Testis (tissue), 2 donors: ENCODE data around the gene PLOD2.

Source experiments
- CTCF ChIP-seq, 3 experiments: fragments of 450-650 bp in 2 of 3; fragments of 200-600 bp in 1 of 3; sonication (generic) in 1 of 3; IDR thresholded peaks; one replicate each; pipeline ENCODE4 v1.5.1; 2016 to 2019; ENCODE audit warnings: antibody characterized with exemption in 3 of 3, mild to moderate bottlenecking in 2 of 3, moderate library complexity in 1 of 3
- POLR2A ChIP-seq: fragments of 450-650 bp; IDR thresholded peaks from one replicate; pipeline ENCODE4 v1.6.1; 2017; ENCODE audit warnings: antibody characterized with exemption, mild to moderate bottlenecking, moderate library complexity

GRCh38 chr3:146067048-146067447 is 93.9 kb downstream of the PLOD2 start:
- no peak for TF ChIP-seq CTCF (IDR thresholded peaks at IDR 0.05)
- no peak for TF ChIP-seq POLR2A
